CD14-positive monocyte (primary cell): ENCODE measurements around the gene TBC1D22A. TPM values are rescaled to one million over a fixed set of nuclear protein-coding genes. Genes with fewer than 3 reads are reported as not detected.

Source experiments
- DNase-seq, 3 donors: peaks; one replicate each; pipeline ENCODE4 v3.0.0-alpha.2; 2011 to 2022
- H2AFZ ChIP-seq: 2 replicates; pipeline ENCODE4 v1.6.0; 2012; ENCODE audit warnings: mild to moderate bottlenecking, low read depth, low read length, inconsistent platforms; ENCODE audit not compliant: insufficient read depth, poor library complexity, severe bottlenecking
- H3K27ac ChIP-seq, 2 donors: 1 replicate in 1 of 2; 2 replicates in 1 of 2; pipeline ENCODE4 v1.5.1; 2012 to 2013; ENCODE audit warnings: low read length in 2 of 2, control low read depth in 1 of 2, inconsistent platforms in 1 of 2, low read depth in 1 of 2, mild to moderate bottlenecking in 1 of 2
- H3K27me3 ChIP-seq, 2 donors: one replicate each; pipeline versions ENCODE4 v1.6.0 to v1.6.1; 2011 to 2013; ENCODE audit warnings: low read length in 2 of 2; ENCODE audit not compliant: control insufficient read depth in 2 of 2, insufficient read depth in 2 of 2
- H3K36me3 ChIP-seq, 2 donors: replicated peaks in 1 of 2; 1 replicate in 1 of 2; 2 replicates in 1 of 2; pipeline versions ENCODE4 v1.5.1 to v1.6.1; 2012 to 2013; ENCODE audit warnings: low read length in 2 of 2, control low read depth in 1 of 2, inconsistent platforms in 1 of 2, mild to moderate bottlenecking in 1 of 2; ENCODE audit not compliant: insufficient read depth in 2 of 2, control insufficient read depth in 1 of 2
- H3K4me1 ChIP-seq, 2 donors: 1 replicate in 1 of 2; 2 replicates in 1 of 2; pipeline versions ENCODE4 v1.5.1 to v1.6.1; 2012 to 2013; ENCODE audit warnings: low read length in 2 of 2, control low read depth in 1 of 2, inconsistent platforms in 1 of 2, mild to moderate bottlenecking in 1 of 2, moderate library complexity in 1 of 2; ENCODE audit not compliant: insufficient read depth in 2 of 2, control insufficient read depth in 1 of 2
- H3K4me2 ChIP-seq: replicated peaks from 2 replicates; pipeline ENCODE3; 2012; ENCODE audit warnings: low read length, moderate library complexity, mild to moderate bottlenecking; ENCODE audit not compliant: poor library complexity, severe bottlenecking; ENCODE audit errors: extremely low read depth
- H3K4me3 ChIP-seq, 3 experiments: fragments of 200-600 bp in 1 of 3; sonication (generic) in 1 of 3; replicated peaks in 1 of 3; 1 replicate in 2 of 3; 2 replicates in 1 of 3; pipeline ENCODE4 v1.5.1; 2011 to 2013; ENCODE audit warnings: low read length in 3 of 3, mild to moderate bottlenecking in 3 of 3, control low read depth in 2 of 3, low read depth in 2 of 3, inconsistent platforms in 1 of 3, moderate library complexity in 1 of 3
- H3K79me2 ChIP-seq: 2 replicates; pipeline ENCODE4 v1.6.0; 2012; ENCODE audit warnings: mild to moderate bottlenecking, control low read depth, inconsistent platforms, low read length, moderate library complexity; ENCODE audit not compliant: insufficient read depth
- H3K9ac ChIP-seq: 2 replicates; pipeline ENCODE4 v1.6.0; 2017; ENCODE audit warnings: low read length, mild to moderate bottlenecking; ENCODE audit not compliant: insufficient read depth, poor library complexity, severe bottlenecking
- H3K9me3 ChIP-seq, 2 donors: replicated peaks in 1 of 2; 1 replicate in 1 of 2; 2 replicates in 1 of 2; pipeline versions ENCODE4 v1.5.1 to v1.6.1; 2012 to 2013; ENCODE audit warnings: low read length in 2 of 2, control low read depth in 1 of 2; ENCODE audit not compliant: control insufficient read depth in 1 of 2, insufficient read depth in 1 of 2
- H4K20me1 ChIP-seq: 2 replicates; pipeline ENCODE4 v1.6.0; 2012; ENCODE audit warnings: mild to moderate bottlenecking, low read length, control low read depth, moderate library complexity; ENCODE audit not compliant: insufficient read depth
- H3K27ac Mint-ChIP-seq, 7 donors: one replicate each; pipeline ENCODE4 v1.8.0; 2020; ENCODE audit warnings: mild to moderate bottlenecking in 7 of 7, mixed read lengths in 7 of 7, moderate library complexity in 6 of 7, inconsistent platforms in 2 of 7
- H3K27me3 Mint-ChIP-seq, 3 donors: one replicate each; pipeline ENCODE4 v1.8.0; 2021 to 2022; ENCODE audit warnings: low read depth in 3 of 3, mild to moderate bottlenecking in 3 of 3, mixed read lengths in 3 of 3, moderate library complexity in 3 of 3, inconsistent platforms in 1 of 3
- H3K36me3 Mint-ChIP-seq, 2 donors: one replicate each; pipeline ENCODE4 v1.8.0; 2020; ENCODE audit warnings: mixed read lengths in 2 of 2, inconsistent platforms in 1 of 2, mild to moderate bottlenecking in 1 of 2
- H3K4me1 Mint-ChIP-seq: one replicate; pipeline ENCODE4 v1.8.0; 2020; ENCODE audit warnings: mild to moderate bottlenecking, mixed read lengths
- H3K4me3 Mint-ChIP-seq, 2 donors: one replicate each; pipeline ENCODE4 v1.8.0; 2020; ENCODE audit warnings: mild to moderate bottlenecking in 2 of 2, mixed read lengths in 2 of 2, moderate library complexity in 1 of 2
- H3K9me3 Mint-ChIP-seq, 7 donors: one replicate each; pipeline ENCODE4 v1.8.0; 2020 to 2022; ENCODE audit warnings: mixed read lengths in 7 of 7, mild to moderate bottlenecking in 6 of 7, moderate library complexity in 6 of 7, inconsistent platforms in 2 of 7
- CTCF ChIP-seq: fragments of 200-600 bp; IDR thresholded peaks from one replicate; pipeline ENCODE4 v1.8.0; 2022; ENCODE audit warnings: antibody characterized with exemption, mild to moderate bottlenecking
- WGBS: methylation state at CpG from one replicate; pipeline ENCODE4 v1.1.5; 2013; ENCODE audit warnings: missing lambda C conversion rate; ENCODE audit not compliant: insufficient coverage; 5-methylcytosine and 5-hydroxymethylcytosine counted together
- intact Hi-C, 2 donors: fragments of 100-400 bp; cut with micrococcal nuclease; formaldehyde crosslinking; loops; one replicate each; pipeline versions ENCODE4 v1.15.0 to v1.15.1; 2023
- polyA plus RNA-seq, 3 donors: library from polyadenylated mRNA; depleted of rRNA in 1 of 3; unstranded in 2 of 3; stranded (reverse) in 1 of 3; fragments of 300-500 nt in 2 of 3; fragments of >200 nt in 1 of 3; fragmentation: Illumina TruSeq in 2 of 3; gene quantifications; 1 replicate in 2 of 3; 2 replicates in 1 of 3; pipeline ENCODE4 v1.2.3, GENCODE V29; 2012 to 2021

TBC1D22A gene
- polyA plus RNA-seq, 3 donors, result 25.9 to 36.2 (median 29.5) TPM

- WGBS, result 98% methylated on average over 9 of the region's 17 CpGs
- H3K9ac ChIP-seq, result no peak overlapping the region
- no peaks in the 10 kb centered on the region for H4K20me1 ChIP-seq
- no peaks in the 10 kb centered on the region for H3K9me3 ChIP-seq
- no peaks in the 10 kb centered on the region for H3K79me2 ChIP-seq
- Mint-ChIP-seq H3K36me3 (peaks cover 36 to 45% of the 10 kb centered on the region in 2 donors), H3K27me3 (no peaks in the 10 kb centered on the region), H3K9me3 (no peaks in the 10 kb centered on the region), H3K4me1 (no peaks in the 10 kb centered on the region), H3K27ac (peak overlapping the region in 2 of 7 donors; percentile 44 to 77), H3K4me3 (no peak overlapping the region)
- no peaks in the 10 kb centered on the region for H3K4me1 ChIP-seq
- TF ChIP-seq CTCF, result no peak
- H2AFZ ChIP-seq, result no peak overlapping the region
- no peaks in the 10 kb centered on the region for H3K27me3 ChIP-seq
- DNase-seq, result no peak
- intact Hi-C loops, result no loop called here
- H3K4me3 ChIP-seq, result no peak overlapping the region
- H3K4me2 ChIP-seq, result no peak overlapping the region
- H3K36me3 ChIP-seq, result peaks cover 18 to 32% of the 10 kb centered on the region in 2 donors
- no peak overlapping the region for H3K27ac ChIP-seq
Observed at GRCh38 chr22:47112994-47113852, 350.8 kb downstream of the TBC1D22A start.

- 96% methylated on average over 8 of the region's 8 CpGs for WGBS
- Histone ChIP-seq H3K4me2 (no peak overlapping the region), H4K20me1 (no peaks in the 10 kb centered on the region), H3K79me2 (no peaks in the 10 kb centered on the region), H3K4me1 (no peaks in the 10 kb centered on the region), H2AFZ (no peak overlapping the region), H3K4me3 (no peak overlapping the region), H3K9me3 (no peaks in the 10 kb centered on the region), H3K36me3 (peaks cover 18 to 32% of the 10 kb centered on the region in 2 donors), H3K27ac (no peak overlapping the region), H3K9ac (no peak overlapping the region), H3K27me3 (no peaks in the 10 kb centered on the region)
- H3K4me3 Mint-ChIP-seq, result no peak overlapping the region
- H3K27ac Mint-ChIP-seq, result peak overlapping the region in 3 of 7 donors; percentile 44 to 77 (median 46)
- peaks cover 0 to 2% (median 0%) of the 10 kb centered on the region in 7 donors for H3K9me3 Mint-ChIP-seq
- intact Hi-C loops, result no loop called here
- H3K27me3 Mint-ChIP-seq, result no peaks in the 10 kb centered on the region
- no peaks in the 10 kb centered on the region for H3K4me1 Mint-ChIP-seq
- TF ChIP-seq CTCF, result no peak
- no peak for DNase-seq
- peaks cover 36 to 45% of the 10 kb centered on the region in 2 donors for H3K36me3 Mint-ChIP-seq
Observed at GRCh38 chr22:47113853-47114415, 351.5 kb downstream of the TBC1D22A start.
